KMS-11 (cell line): ENCODE results near the gene COX8C.

Source experiments
- H2AFZ ChIP-seq: fragments of 200-600 bp; sonication (generic); 2 replicates; pipeline ENCODE4 v1.6.1; 2016; ENCODE audit warnings: antibody characterized with exemption, mixed run types, low read depth
- H3K27ac ChIP-seq: fragments of 200-600 bp; sonication (generic); 2 replicates; pipeline ENCODE4 v1.6.1; 2016; ENCODE audit warnings: mild to moderate bottlenecking, mixed run types
- H3K27me3 ChIP-seq: fragments of 200-600 bp; sonication (generic); 2 replicates; pipeline ENCODE4 v1.6.1; 2017; ENCODE audit warnings: mild to moderate bottlenecking, low read depth, mixed run types, moderate library complexity; ENCODE audit not compliant: insufficient read depth
- H3K36me3 ChIP-seq: fragments of 200-600 bp; sonication (generic); 2 replicates; pipeline ENCODE4 v1.6.1; 2017; ENCODE audit warnings: mild to moderate bottlenecking, mixed run types; ENCODE audit not compliant: insufficient read depth
- H3K4me1 ChIP-seq: fragments of 200-600 bp; sonication (generic); 2 replicates; pipeline ENCODE4 v1.6.1; 2016; ENCODE audit warnings: mild to moderate bottlenecking, low read depth, mixed run types; ENCODE audit not compliant: poor library complexity, severe bottlenecking
- H3K4me2 ChIP-seq: fragments of 200-600 bp; sonication (generic); 2 replicates; pipeline ENCODE4 v1.7.0; 2016; ENCODE audit warnings: mild to moderate bottlenecking, mixed run types
- H3K4me3 ChIP-seq: fragments of 200-600 bp; sonication (generic); IDR thresholded peaks from 2 replicates; pipeline ENCODE4 v1.6.1; 2017; ENCODE audit warnings: low read depth, low read length, mixed read lengths; ENCODE audit not compliant: insufficient read depth
- H3K79me2 ChIP-seq: fragments of 200-600 bp; sonication (generic); 2 replicates; pipeline ENCODE4 v1.6.1; 2016; ENCODE audit warnings: low read depth, mixed run types; ENCODE audit not compliant: insufficient read depth
- H3K9ac ChIP-seq: fragments of 200-600 bp; sonication (generic); 2 replicates; pipeline ENCODE4 v1.6.1; 2016; ENCODE audit warnings: mild to moderate bottlenecking, mixed run types
- H4K20me1 ChIP-seq: fragments of 200-600 bp; sonication (generic); 2 replicates; pipeline ENCODE4 v1.6.1; 2016; ENCODE audit warnings: mild to moderate bottlenecking, mixed run types; ENCODE audit not compliant: insufficient read depth
- TF ChIP-seq, protein P1 (sequence below): fragments of 200-600 bp; sonication (generic); conservative IDR thresholded peaks from 2 replicates; pipeline ENCODE4 v1.6.1; 2017; ENCODE audit warnings: low read depth, mild to moderate bottlenecking, antibody characterized with exemption, low read length, moderate library complexity, mixed read lengths

Gene COX8C

GRCh38 chr14:93315575-93315974, 31.4 kb upstream of the COX8C start:
- Histone ChIP-seq H3K4me3 (no peak overlapping the region), H3K27me3 (no peaks in the 10 kb centered on the region), H2AFZ (no peak overlapping the region), H3K4me1 (no peaks in the 10 kb centered on the region), H3K27ac (no peak overlapping the region), H3K79me2 (peaks cover 10% of the 10 kb centered on the region; the same call in 1 of the 2 replicates), H4K20me1 (no peaks in the 10 kb centered on the region), H3K36me3 (no peaks in the 10 kb centered on the region), H3K4me2 (no peak overlapping the region), H3K9ac (no peak overlapping the region)
- TF ChIP-seq, protein P1, sequence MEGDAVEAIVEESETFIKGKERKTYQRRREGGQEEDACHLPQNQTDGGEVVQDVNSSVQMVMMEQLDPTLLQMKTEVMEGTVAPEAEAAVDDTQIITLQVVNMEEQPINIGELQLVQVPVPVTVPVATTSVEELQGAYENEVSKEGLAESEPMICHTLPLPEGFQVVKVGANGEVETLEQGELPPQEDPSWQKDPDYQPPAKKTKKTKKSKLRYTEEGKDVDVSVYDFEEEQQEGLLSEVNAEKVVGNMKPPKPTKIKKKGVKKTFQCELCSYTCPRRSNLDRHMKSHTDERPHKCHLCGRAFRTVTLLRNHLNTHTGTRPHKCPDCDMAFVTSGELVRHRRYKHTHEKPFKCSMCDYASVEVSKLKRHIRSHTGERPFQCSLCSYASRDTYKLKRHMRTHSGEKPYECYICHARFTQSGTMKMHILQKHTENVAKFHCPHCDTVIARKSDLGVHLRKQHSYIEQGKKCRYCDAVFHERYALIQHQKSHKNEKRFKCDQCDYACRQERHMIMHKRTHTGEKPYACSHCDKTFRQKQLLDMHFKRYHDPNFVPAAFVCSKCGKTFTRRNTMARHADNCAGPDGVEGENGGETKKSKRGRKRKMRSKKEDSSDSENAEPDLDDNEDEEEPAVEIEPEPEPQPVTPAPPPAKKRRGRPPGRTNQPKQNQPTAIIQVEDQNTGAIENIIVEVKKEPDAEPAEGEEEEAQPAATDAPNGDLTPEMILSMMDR = no peak

GRCh38 chr14:93316716-93317115, 30.3 kb upstream of the COX8C start:
- no peak overlapping the region for H3K4me2 ChIP-seq
- H3K79me2 ChIP-seq = peaks cover 20% of the 10 kb centered on the region; the same call in 1 of the 2 replicates

GRCh38 chr14:93317210-93317874, 29.6 kb upstream of the COX8C start:
- Histone ChIP-seq H4K20me1 (no peaks in the 10 kb centered on the region), H3K9ac (no peak overlapping the region), H3K79me2 (peaks cover 22% of the 10 kb centered on the region; the same call in 1 of the 2 replicates), H3K27ac (no peak overlapping the region), H3K36me3 (no peaks in the 10 kb centered on the region), H2AFZ (no peak overlapping the region), H3K4me1 (no peaks in the 10 kb centered on the region), H3K4me2 (no peak overlapping the region), H3K27me3 (no peaks in the 10 kb centered on the region), H3K4me3 (no peak overlapping the region)
- TF ChIP-seq, protein P1 = no peak

More at GRCh38 chr14:93316716-93317115, 30.3 kb upstream of the COX8C start:
- Histone ChIP-seq H2AFZ (no peak overlapping the region), H3K36me3 (no peaks in the 10 kb centered on the region), H3K27me3 (no peaks in the 10 kb centered on the region), H3K27ac (no peak overlapping the region), H4K20me1 (no peaks in the 10 kb centered on the region), H3K4me1 (no peaks in the 10 kb centered on the region), H3K4me3 (no peak overlapping the region), H3K9ac (no peak overlapping the region)
- TF ChIP-seq, protein P1 = no peak

GRCh38 chr14:93317875-93318807, 28.8 kb upstream of the COX8C start:
- Histone ChIP-seq H4K20me1 (no peaks in the 10 kb centered on the region), H3K4me2 (no peak overlapping the region), H3K36me3 (no peaks in the 10 kb centered on the region), H3K27ac (no peak overlapping the region), H3K79me2 (peaks cover 29% of the 10 kb centered on the region; the same call in 1 of the 2 replicates), H3K27me3 (no peaks in the 10 kb centered on the region), H3K9ac (no peak overlapping the region), H3K4me1 (no peaks in the 10 kb centered on the region), H2AFZ (no peak overlapping the region), H3K4me3 (no peak overlapping the region)
- TF ChIP-seq, protein P1 = no peak
